Retinal pigment epithelial cell (primary cell): ENCODE data around the gene FLNA.

Experiments
- DNase-seq: peaks from one replicate; pipeline ENCODE4 v3.0.0-alpha.2; 2010; ENCODE audit warnings: low read depth
- H3K4me3 ChIP-seq: 2 replicates; pipeline ENCODE4 v1.5.1; 2011; ENCODE audit warnings: mild to moderate bottlenecking, low read length, control low read depth, moderate library complexity
- CTCF ChIP-seq: conservative IDR thresholded peaks from 2 replicates; pipeline ENCODE4 v1.5.1; 2011; ENCODE audit warnings: low read depth, low read length, control low read depth, inconsistent platforms

The FLNA gene

GRCh38 chrX:154333116-154333515 lies 41.3 kb downstream of the FLNA start:
- DNase-seq: no peak
- H3K4me3 ChIP-seq: no peak overlapping the region
- no peak for TF ChIP-seq CTCF

- TF ChIP-seq CTCF: no peak
- H3K4me3 ChIP-seq: no peak overlapping the region
- DNase-seq: no peak
Observed at GRCh38 chrX:154332561-154332960, 41.9 kb downstream of the FLNA start.

GRCh38 chrX:154329294-154329693 lies 45.1 kb downstream of the FLNA start:
- H3K4me3 ChIP-seq: no peak overlapping the region
- TF ChIP-seq CTCF: no peak
- DNase-seq: no peak

- TF ChIP-seq CTCF: no peak
- no peak overlapping the region for H3K4me3 ChIP-seq
- DNase-seq: no peak
Observed at GRCh38 chrX:154328646-154329045, 45.8 kb downstream of the FLNA start.

GRCh38 chrX:154327038-154327820 lies 47.2 kb downstream of the FLNA start:
- no peak overlapping the region for H3K4me3 ChIP-seq
- TF ChIP-seq CTCF: no peak
- DNase-seq: no peak

- DNase-seq: no peak
- no peak overlapping the region for H3K4me3 ChIP-seq
- TF ChIP-seq CTCF: no peak
Observed at GRCh38 chrX:154325541-154325940, 48.9 kb downstream of the FLNA start.

GRCh38 chrX:154323537-154323936 lies 50.9 kb downstream of the FLNA start:
- DNase-seq: no peak
- no peak for TF ChIP-seq CTCF
- no peak overlapping the region for H3K4me3 ChIP-seq
